CD14-positive monocyte (primary cell): ENCODE measurements around the gene URAD. TPM values are rescaled to one million over a fixed set of nuclear protein-coding genes. Genes with fewer than 3 reads are reported as not detected.
"Not testable (repeated sequence)": the region's sequence is repeated elsewhere in the genome, so short reads cannot be mapped to it uniquely, and the experiment has no call there.

Experiments used
- DNase-seq, 3 donors: peaks; one replicate each; pipeline ENCODE4 v3.0.0-alpha.2; 2011 to 2022
- H2AFZ ChIP-seq: 2 replicates; pipeline ENCODE4 v1.6.0; 2012; ENCODE audit warnings: mild to moderate bottlenecking, low read depth, low read length, inconsistent platforms; ENCODE audit not compliant: insufficient read depth, poor library complexity, severe bottlenecking
- H3K27ac ChIP-seq, 2 donors: 1 replicate in 1 of 2; 2 replicates in 1 of 2; pipeline ENCODE4 v1.5.1; 2012 to 2013; ENCODE audit warnings: low read length in 2 of 2, control low read depth in 1 of 2, inconsistent platforms in 1 of 2, low read depth in 1 of 2, mild to moderate bottlenecking in 1 of 2
- H3K27me3 ChIP-seq, 2 donors: one replicate each; pipeline versions ENCODE4 v1.6.0 to v1.6.1; 2011 to 2013; ENCODE audit warnings: low read length in 2 of 2; ENCODE audit not compliant: control insufficient read depth in 2 of 2, insufficient read depth in 2 of 2
- H3K36me3 ChIP-seq, 2 donors: replicated peaks in 1 of 2; 1 replicate in 1 of 2; 2 replicates in 1 of 2; pipeline versions ENCODE4 v1.5.1 to v1.6.1; 2012 to 2013; ENCODE audit warnings: low read length in 2 of 2, control low read depth in 1 of 2, inconsistent platforms in 1 of 2, mild to moderate bottlenecking in 1 of 2; ENCODE audit not compliant: insufficient read depth in 2 of 2, control insufficient read depth in 1 of 2
- H3K4me1 ChIP-seq, 2 donors: 1 replicate in 1 of 2; 2 replicates in 1 of 2; pipeline versions ENCODE4 v1.5.1 to v1.6.1; 2012 to 2013; ENCODE audit warnings: low read length in 2 of 2, control low read depth in 1 of 2, inconsistent platforms in 1 of 2, mild to moderate bottlenecking in 1 of 2, moderate library complexity in 1 of 2; ENCODE audit not compliant: insufficient read depth in 2 of 2, control insufficient read depth in 1 of 2
- H3K4me2 ChIP-seq: replicated peaks from 2 replicates; pipeline ENCODE3; 2012; ENCODE audit warnings: low read length, moderate library complexity, mild to moderate bottlenecking; ENCODE audit not compliant: poor library complexity, severe bottlenecking; ENCODE audit errors: extremely low read depth
- H3K4me3 ChIP-seq, 3 experiments: fragments of 200-600 bp in 1 of 3; sonication (generic) in 1 of 3; replicated peaks in 1 of 3; 1 replicate in 2 of 3; 2 replicates in 1 of 3; pipeline ENCODE4 v1.5.1; 2011 to 2013; ENCODE audit warnings: low read length in 3 of 3, mild to moderate bottlenecking in 3 of 3, control low read depth in 2 of 3, low read depth in 2 of 3, inconsistent platforms in 1 of 3, moderate library complexity in 1 of 3
- H3K79me2 ChIP-seq: 2 replicates; pipeline ENCODE4 v1.6.0; 2012; ENCODE audit warnings: mild to moderate bottlenecking, control low read depth, inconsistent platforms, low read length, moderate library complexity; ENCODE audit not compliant: insufficient read depth
- H3K9ac ChIP-seq: 2 replicates; pipeline ENCODE4 v1.6.0; 2017; ENCODE audit warnings: low read length, mild to moderate bottlenecking; ENCODE audit not compliant: insufficient read depth, poor library complexity, severe bottlenecking
- H3K9me3 ChIP-seq, 2 donors: replicated peaks in 1 of 2; 1 replicate in 1 of 2; 2 replicates in 1 of 2; pipeline versions ENCODE4 v1.5.1 to v1.6.1; 2012 to 2013; ENCODE audit warnings: low read length in 2 of 2, control low read depth in 1 of 2; ENCODE audit not compliant: control insufficient read depth in 1 of 2, insufficient read depth in 1 of 2
- H4K20me1 ChIP-seq: 2 replicates; pipeline ENCODE4 v1.6.0; 2012; ENCODE audit warnings: mild to moderate bottlenecking, low read length, control low read depth, moderate library complexity; ENCODE audit not compliant: insufficient read depth
- H3K27ac Mint-ChIP-seq, 7 donors: one replicate each; pipeline ENCODE4 v1.8.0; 2020; ENCODE audit warnings: mild to moderate bottlenecking in 7 of 7, mixed read lengths in 7 of 7, moderate library complexity in 6 of 7, inconsistent platforms in 2 of 7
- H3K27me3 Mint-ChIP-seq, 3 donors: one replicate each; pipeline ENCODE4 v1.8.0; 2021 to 2022; ENCODE audit warnings: low read depth in 3 of 3, mild to moderate bottlenecking in 3 of 3, mixed read lengths in 3 of 3, moderate library complexity in 3 of 3, inconsistent platforms in 1 of 3
- H3K36me3 Mint-ChIP-seq, 2 donors: one replicate each; pipeline ENCODE4 v1.8.0; 2020; ENCODE audit warnings: mixed read lengths in 2 of 2, inconsistent platforms in 1 of 2, mild to moderate bottlenecking in 1 of 2
- H3K4me1 Mint-ChIP-seq: one replicate; pipeline ENCODE4 v1.8.0; 2020; ENCODE audit warnings: mild to moderate bottlenecking, mixed read lengths
- H3K4me3 Mint-ChIP-seq, 2 donors: one replicate each; pipeline ENCODE4 v1.8.0; 2020; ENCODE audit warnings: mild to moderate bottlenecking in 2 of 2, mixed read lengths in 2 of 2, moderate library complexity in 1 of 2
- H3K9me3 Mint-ChIP-seq, 7 donors: one replicate each; pipeline ENCODE4 v1.8.0; 2020 to 2022; ENCODE audit warnings: mixed read lengths in 7 of 7, mild to moderate bottlenecking in 6 of 7, moderate library complexity in 6 of 7, inconsistent platforms in 2 of 7
- WGBS: methylation state at CpG from one replicate; pipeline ENCODE4 v1.1.5; 2013; ENCODE audit warnings: missing lambda C conversion rate; ENCODE audit not compliant: insufficient coverage; 5-methylcytosine and 5-hydroxymethylcytosine counted together
- intact Hi-C, 2 donors: fragments of 100-400 bp; cut with micrococcal nuclease; formaldehyde crosslinking; loops; one replicate each; pipeline versions ENCODE4 v1.15.0 to v1.15.1; 2023
- polyA plus RNA-seq, 3 donors: library from polyadenylated mRNA; depleted of rRNA in 1 of 3; unstranded in 2 of 3; stranded (reverse) in 1 of 3; fragments of 300-500 nt in 2 of 3; fragments of >200 nt in 1 of 3; fragmentation: Illumina TruSeq in 2 of 3; gene quantifications; 1 replicate in 2 of 3; 2 replicates in 1 of 3; pipeline ENCODE4 v1.2.3, GENCODE V29; 2012 to 2021
- TF ChIP-seq, protein P1 (sequence below): fragments of 200-600 bp; IDR thresholded peaks from one replicate; pipeline ENCODE4 v1.8.0; 2022; ENCODE audit warnings: antibody characterized with exemption, mild to moderate bottlenecking

URAD gene
- polyA plus RNA-seq, 3 donors, result 0.12 TPM; not detected in 2

DNA sequence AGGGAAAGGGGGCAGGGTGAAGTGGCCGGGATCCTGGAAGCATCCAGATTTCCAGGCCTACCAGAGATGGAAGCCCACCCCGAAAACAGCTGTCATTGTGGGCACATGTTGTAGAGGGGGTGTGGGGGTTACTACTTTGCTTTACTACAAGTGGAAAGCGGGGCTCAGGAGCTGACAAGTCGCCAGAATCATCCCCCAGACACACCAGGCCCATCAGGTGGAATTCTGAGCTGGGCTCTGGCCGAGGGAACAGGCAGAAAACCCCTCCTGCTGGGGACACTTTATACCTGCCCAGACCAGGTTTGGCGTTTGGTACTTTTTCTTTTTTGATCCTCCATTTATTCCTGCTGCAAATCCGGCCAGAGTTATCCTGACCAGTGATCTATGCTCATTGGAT lies 23.2 kb downstream of the URAD start:
- H3K4me3 ChIP-seq, result no peak overlapping the region
- H3K27me3 ChIP-seq, result peaks cover 77 to 97% of the 10 kb centered on the region in 2 donors
- no peak overlapping the region for H2AFZ ChIP-seq
- H3K9me3 ChIP-seq, result peaks cover 0 to 36% of the 10 kb centered on the region in 2 donors
- no peak overlapping the region for H3K27ac Mint-ChIP-seq
- H3K36me3 ChIP-seq, result no peaks in the 10 kb centered on the region
- no peaks in the 10 kb centered on the region for H3K79me2 ChIP-seq
- H3K9ac ChIP-seq, result no peak overlapping the region
- peaks cover 96 to 100% (median 96%) of the 10 kb centered on the region in 3 donors for H3K27me3 Mint-ChIP-seq
- H3K4me1 ChIP-seq, result peaks cover 11 to 25% of the 10 kb centered on the region in 2 donors
- intact Hi-C loops, result no loop called here
- H3K9me3 Mint-ChIP-seq, result peaks cover 0 to 29% (median 8%) of the 10 kb centered on the region in 7 donors
- no peaks in the 10 kb centered on the region for H4K20me1 ChIP-seq
- no peak overlapping the region for H3K4me2 ChIP-seq
- TF ChIP-seq, protein P1, sequence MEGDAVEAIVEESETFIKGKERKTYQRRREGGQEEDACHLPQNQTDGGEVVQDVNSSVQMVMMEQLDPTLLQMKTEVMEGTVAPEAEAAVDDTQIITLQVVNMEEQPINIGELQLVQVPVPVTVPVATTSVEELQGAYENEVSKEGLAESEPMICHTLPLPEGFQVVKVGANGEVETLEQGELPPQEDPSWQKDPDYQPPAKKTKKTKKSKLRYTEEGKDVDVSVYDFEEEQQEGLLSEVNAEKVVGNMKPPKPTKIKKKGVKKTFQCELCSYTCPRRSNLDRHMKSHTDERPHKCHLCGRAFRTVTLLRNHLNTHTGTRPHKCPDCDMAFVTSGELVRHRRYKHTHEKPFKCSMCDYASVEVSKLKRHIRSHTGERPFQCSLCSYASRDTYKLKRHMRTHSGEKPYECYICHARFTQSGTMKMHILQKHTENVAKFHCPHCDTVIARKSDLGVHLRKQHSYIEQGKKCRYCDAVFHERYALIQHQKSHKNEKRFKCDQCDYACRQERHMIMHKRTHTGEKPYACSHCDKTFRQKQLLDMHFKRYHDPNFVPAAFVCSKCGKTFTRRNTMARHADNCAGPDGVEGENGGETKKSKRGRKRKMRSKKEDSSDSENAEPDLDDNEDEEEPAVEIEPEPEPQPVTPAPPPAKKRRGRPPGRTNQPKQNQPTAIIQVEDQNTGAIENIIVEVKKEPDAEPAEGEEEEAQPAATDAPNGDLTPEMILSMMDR, result no peak
- peaks cover 1 to 3% of the 10 kb centered on the region in 2 donors for H3K36me3 Mint-ChIP-seq
- no peak overlapping the region for H3K27ac ChIP-seq
- DNase-seq, result no peak
- peak overlapping the region in 1 of 2 donors; percentile 69 for H3K4me3 Mint-ChIP-seq
- peaks cover 31% of the 10 kb centered on the region for H3K4me1 Mint-ChIP-seq
- WGBS, result 52% methylated on average over 5 of the region's 7 CpGs

DNA sequence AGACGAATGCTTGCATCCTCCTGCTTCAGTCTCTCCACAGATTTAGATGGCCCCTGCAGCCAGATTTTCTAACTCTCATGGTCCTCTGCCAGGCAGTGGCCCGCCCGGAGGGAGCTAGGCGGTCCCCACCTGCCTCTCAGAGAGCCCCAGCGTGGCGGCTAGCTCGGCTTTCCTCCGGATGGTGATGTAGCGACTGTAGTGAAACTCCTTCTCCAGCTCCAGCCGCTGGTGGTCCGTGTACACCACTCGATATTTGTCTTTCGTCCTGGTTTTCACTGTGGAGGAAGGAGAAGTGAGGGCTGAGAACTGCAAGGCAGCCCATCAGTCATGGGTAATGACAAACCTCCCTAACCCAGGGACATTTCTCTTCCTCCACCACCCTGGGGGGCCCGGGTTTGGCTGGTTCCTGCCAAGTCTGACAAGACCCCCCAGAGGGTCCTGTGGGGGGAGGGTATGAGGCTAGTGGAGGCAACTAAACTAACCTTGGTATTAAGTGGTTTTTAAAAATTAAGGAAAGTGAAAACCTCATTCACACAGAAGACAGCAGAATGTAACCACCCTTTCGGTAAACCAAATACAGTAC lies 23.7 kb downstream of the URAD start:
- intact Hi-C loops, result no loop called here
- H3K4me3 Mint-ChIP-seq, result peak overlapping the region in 1 of 2 donors; percentile 69
- WGBS, result 60% methylated on average over 1 of the region's 15 CpGs

DNA sequence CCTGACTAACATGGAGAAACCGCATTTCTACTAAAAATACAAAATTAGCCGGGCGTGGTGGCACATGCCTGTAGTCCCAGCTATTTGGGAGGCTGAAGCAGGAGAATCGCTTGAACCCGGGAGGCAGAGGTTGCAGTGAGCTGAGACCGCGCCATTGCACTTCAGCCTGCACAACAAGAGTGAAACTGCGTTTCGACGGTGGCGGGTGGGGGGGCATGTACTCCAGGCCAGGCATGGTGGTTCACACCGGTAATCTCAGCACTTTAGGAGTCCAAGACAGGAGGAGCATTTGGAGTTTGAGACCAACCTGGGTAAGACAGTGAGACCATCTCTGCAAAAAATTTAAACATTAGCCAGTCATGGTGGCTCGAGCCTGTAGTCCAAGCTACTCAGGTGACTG lies 24.3 kb downstream of the URAD start:
- H3K27ac ChIP-seq, H3K4me2 ChIP-seq, H3K36me3 Mint-ChIP-seq, H4K20me1 ChIP-seq, H3K4me3 ChIP-seq, H2AFZ ChIP-seq, H3K36me3 ChIP-seq, H3K27ac Mint-ChIP-seq, DNase-seq, H3K79me2 ChIP-seq, intact Hi-C loops, H3K9ac ChIP-seq: not testable (repeated sequence)
- Histone ChIP-seq H3K9me3 (peaks cover 0 to 46% of the 10 kb centered on the region in 2 donors), H3K4me1 (peaks cover 17 to 31% of the 10 kb centered on the region in 2 donors), H3K27me3 (peaks cover 77 to 97% of the 10 kb centered on the region in 2 donors)
- peak overlapping the region in 1 of 2 donors; percentile 59 for H3K4me3 Mint-ChIP-seq
- peaks cover 96 to 100% (median 96%) of the 10 kb centered on the region in 3 donors for H3K27me3 Mint-ChIP-seq
- WGBS, result 76% methylated on average over 13 of the region's 13 CpGs
- peaks cover 0 to 30% (median 9%) of the 10 kb centered on the region in 7 donors for H3K9me3 Mint-ChIP-seq
- peaks cover 35% of the 10 kb centered on the region for H3K4me1 Mint-ChIP-seq

More for the DNA sequence above, 23.7 kb downstream of the URAD start:
- Mint-ChIP-seq H3K27me3 (peaks cover 96 to 100% (median 96%) of the 10 kb centered on the region in 3 donors), H3K4me1 (peaks cover 36% of the 10 kb centered on the region), H3K9me3 (peaks cover 0 to 27% (median 9%) of the 10 kb centered on the region in 7 donors), H3K27ac (no peak overlapping the region), H3K36me3 (peaks cover 3 to 5% of the 10 kb centered on the region in 2 donors)
- TF ChIP-seq, protein P1, result no peak
- Histone ChIP-seq H2AFZ (no peak overlapping the region), H3K4me1 (peaks cover 16 to 30% of the 10 kb centered on the region in 2 donors), H3K9ac (no peak overlapping the region), H3K27ac (no peak overlapping the region), H3K79me2 (no peaks in the 10 kb centered on the region), H3K4me3 (no peak overlapping the region), H4K20me1 (no peaks in the 10 kb centered on the region), H3K27me3 (peaks cover 77 to 97% of the 10 kb centered on the region in 2 donors), H3K9me3 (peaks cover 0 to 40% of the 10 kb centered on the region in 2 donors), H3K4me2 (no peak overlapping the region), H3K36me3 (no peaks in the 10 kb centered on the region)
- no peak for DNase-seq
